GM18498 (cell line): ENCODE data around the gene ASB11.

Source experiments
- ATAC-seq: cut with Tn5 transposase; IDR thresholded peaks from one replicate; pipeline ENCODE4 v1.9.1; 2021; ENCODE audit warnings: mild to moderate bottlenecking, moderate library complexity; ENCODE audit not compliant: unreplicated experiment

ASB11 gene, protein sequence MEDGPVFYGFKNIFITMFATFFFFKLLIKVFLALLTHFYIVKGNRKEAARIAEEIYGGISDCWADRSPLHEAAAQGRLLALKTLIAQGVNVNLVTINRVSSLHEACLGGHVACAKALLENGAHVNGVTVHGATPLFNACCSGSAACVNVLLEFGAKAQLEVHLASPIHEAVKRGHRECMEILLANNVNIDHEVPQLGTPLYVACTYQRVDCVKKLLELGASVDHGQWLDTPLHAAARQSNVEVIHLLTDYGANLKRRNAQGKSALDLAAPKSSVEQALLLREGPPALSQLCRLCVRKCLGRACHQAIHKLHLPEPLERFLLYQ

DNA sequence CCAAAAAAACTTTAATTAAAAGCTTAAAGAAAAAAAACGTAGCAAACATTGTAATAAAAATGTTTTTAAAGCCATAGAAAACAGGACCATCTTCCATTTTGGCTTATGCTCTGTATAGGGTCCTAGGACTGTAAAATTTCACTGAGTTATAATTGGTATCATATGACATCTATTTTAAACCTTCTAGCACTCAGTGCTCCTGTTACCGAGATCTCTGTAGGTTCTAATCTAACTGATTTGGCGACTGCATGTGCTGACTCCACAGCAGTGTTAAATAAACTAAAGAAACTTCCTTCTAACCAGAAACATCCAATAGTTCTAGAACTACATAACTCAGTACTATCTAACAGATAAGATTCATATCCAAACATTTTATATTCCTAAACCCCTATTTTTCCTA, at the start of gene ASB11:
Gene ASB11 (minus strand): TSS at position 132 of the 400 bp plus-strand sequence. CDS start 35 bp downstream, at position 97.
- no peak for ATAC-seq

DNA sequence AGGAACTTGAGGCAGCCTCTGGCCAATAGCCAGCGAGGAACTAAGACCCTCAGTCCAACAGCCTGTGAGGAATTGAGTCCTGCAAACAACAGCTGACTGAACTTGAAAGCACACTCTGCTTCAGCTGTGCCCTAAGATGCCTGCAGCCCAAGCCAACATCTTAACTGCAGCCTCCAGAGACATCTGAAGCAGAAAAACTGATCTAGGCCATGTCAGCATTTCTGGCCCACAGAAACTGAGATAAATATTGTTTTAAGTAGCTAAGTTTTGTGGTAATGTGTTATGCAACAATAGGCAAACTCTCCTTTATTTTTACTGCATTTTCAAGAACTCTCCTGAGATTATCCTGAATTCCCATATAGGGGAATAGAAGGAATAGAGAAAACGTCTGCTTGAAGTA, 44.3 kb upstream of the ASB11 start:
- no peak for ATAC-seq

DNA sequence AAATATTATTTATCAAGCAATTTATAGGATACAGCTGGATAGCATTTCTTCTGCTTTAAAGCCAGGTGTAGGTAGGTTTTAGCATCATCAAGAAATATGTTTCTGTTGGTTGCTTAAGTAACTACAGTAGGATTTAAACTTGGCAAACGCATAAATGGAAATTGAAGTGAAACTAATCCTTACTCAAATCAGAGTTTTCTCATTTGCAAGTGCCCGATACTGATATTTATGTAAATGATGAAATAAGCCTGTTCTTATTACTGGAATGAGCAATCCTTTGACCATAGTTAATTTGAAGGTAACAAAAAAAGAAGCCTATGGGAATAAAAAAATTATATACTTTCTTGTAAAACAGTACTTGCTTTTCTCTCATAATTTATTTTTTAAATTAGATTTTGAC, 43.1 kb upstream of the ASB11 start:
- no peak for ATAC-seq

DNA sequence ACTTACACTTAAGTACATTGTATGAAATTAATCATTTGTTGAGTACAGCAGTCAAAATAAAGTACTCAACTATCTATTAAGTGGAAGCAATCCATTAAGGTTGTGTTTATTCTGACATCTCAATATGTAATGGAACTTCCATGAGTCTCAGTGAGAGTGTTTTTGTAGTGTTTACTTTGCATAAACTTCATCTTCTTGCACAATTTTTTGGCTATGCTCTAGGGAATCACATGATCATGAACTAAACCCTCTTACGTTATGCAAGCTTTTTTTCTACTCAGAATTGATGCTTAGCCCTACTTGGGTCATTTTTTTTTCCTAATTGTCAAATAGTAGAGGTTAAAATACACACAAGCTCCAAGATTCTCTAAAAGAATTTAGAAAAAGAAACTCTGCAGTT, 41.0 kb upstream of the ASB11 start:
- ATAC-seq, result no peak

DNA sequence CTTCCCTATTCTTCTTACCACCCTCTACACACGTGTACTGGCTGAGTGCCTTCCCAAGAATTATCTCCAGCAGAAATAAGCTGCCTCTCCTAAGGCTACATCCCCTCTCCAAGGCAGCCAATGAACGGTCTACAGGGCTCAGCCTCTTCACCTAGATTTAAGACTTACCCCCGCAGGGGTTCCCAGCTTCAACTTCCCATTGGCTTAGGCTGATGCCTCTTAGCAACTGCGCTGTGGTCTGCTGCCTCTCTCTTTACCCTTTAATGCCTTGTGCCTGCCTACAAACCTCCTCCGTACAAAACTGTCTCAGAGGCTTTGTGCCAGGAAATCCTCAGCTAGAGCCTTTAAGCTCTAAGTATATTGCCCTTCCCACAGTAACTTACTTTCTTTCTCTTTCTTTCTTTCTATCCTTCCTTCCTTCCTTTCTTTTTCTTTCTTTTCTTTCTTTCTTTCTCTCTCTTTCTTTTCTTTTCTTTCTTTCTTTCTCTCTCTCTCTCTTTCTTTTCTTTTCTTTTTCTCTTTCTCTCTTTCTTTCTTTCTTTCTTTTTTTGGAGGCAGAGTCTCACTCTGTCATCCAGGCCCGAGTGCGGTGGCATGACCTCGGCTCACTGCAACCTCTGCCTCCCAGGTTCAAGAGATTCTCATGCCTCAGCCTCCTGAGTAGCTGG, 35.0 kb upstream of the ASB11 start:
- ATAC-seq, result no peak

DNA sequence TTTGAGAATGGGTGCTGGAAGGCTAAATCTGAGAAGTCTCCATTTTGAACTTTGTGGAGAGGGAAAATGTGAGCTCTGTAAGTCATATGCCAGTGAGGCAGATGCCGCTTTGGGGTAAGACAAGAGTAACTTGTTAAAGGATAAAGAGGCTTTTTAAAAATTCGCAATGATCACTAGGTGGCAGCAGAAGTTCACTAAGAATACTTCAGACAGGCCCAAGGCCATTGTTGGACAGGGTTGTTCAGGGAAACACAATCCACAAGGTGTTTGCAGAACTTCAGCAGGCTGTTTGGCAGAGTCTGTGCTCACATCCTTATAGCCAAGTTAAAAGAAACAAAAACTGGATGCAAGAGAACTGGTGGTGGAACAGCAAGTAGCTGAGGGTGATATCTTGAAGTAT, 33.6 kb upstream of the ASB11 start:
- ATAC-seq, result no peak

DNA sequence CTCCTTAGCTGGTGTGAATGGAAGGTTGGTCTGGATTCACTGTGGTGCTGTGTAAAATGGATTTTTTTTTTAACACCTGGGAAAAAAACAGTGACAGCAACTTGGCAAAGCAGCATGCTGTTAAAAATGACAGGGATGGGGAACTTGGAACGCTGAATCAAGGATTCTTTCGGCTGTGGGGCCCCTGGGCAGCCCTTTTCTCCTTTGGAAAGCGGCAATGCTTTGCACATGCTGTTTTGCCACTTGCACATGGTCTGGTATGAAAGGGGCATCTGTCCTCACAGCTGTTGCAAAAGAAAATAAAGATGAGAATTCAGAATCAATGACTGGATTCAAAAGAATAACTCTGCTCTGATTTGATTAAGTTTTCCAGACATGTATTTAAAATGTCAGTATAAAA, 30.5 kb upstream of the ASB11 start:
- no peak for ATAC-seq

DNA sequence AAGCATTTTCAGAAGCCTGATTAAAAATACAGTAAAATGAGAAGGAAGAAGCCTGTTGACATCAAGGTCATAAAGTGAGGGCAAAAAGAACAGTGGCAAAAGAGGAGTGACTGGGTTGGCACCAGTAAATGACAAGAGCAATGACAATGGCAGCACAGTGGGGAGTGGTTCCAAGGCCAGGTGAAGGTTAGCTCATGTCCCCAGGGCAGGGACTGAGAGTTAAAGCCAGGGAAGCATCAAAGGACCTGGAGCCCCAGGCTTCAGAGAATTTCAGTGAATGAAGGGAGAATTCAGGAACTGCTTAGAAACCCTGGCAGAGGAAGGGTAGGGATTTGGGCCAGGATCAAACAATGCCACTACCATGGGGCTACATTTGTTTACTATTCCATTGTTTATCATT, 28.7 kb upstream of the ASB11 start:
- no peak for ATAC-seq

DNA sequence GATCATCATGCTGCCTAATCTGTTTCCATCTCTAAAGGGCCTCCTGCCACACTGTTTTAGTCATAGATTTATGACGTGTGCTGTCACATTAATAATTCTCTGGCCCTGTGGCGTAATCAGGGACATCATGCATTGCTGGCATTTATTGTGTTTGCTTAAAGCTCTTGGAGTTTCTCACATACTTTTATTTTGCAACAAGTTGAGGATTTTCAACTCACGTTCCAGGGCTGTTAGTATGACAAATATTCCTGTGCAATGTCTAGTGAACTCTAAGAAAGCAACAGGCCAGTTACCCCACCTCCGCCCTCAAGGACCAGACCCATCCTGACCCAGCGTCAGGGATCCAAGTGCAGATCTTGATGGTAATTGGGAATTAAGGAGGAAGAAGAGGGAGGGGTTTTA, 27.6 kb upstream of the ASB11 start:
- no peak for ATAC-seq

DNA sequence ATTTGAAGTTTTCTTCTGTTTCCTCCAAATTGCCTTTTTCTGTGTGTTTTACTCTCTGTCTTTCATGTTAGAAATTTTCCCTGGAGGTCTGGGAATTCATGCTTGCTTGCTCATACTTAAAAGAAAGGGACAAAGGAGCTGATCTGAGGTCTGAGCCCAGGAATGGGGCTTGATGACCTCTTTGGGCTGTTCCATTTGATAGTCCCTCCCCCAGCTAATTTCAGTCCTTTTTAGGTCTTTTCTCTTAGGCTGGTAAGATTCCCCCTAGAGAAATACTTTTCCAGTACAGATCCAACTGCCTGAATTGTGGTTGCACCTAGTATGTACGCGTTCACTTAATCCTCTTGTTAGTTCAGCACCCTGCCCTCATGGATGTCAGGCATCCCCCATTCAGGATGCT, 25.4 kb upstream of the ASB11 start:
- ATAC-seq, result no peak

DNA sequence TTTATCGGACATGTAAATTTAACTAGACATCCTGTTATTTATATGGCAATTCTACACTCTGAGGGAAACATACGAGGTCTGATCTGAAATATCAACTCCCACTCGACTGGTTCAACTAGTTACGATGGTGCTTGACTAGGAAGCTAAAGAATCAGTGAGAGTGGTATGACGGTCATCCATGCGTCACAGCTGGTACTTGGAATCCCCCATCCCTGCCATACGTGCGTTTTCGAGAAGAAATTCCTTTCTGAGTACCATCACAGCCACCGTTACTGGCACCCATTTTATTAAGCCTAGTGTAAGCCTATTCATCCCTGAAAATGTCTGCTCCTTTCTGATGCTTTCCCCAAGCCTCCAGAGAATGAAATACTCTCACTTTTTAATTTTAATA, 20.6 kb upstream of the ASB11 start:
- ATAC-seq, result no peak

DNA sequence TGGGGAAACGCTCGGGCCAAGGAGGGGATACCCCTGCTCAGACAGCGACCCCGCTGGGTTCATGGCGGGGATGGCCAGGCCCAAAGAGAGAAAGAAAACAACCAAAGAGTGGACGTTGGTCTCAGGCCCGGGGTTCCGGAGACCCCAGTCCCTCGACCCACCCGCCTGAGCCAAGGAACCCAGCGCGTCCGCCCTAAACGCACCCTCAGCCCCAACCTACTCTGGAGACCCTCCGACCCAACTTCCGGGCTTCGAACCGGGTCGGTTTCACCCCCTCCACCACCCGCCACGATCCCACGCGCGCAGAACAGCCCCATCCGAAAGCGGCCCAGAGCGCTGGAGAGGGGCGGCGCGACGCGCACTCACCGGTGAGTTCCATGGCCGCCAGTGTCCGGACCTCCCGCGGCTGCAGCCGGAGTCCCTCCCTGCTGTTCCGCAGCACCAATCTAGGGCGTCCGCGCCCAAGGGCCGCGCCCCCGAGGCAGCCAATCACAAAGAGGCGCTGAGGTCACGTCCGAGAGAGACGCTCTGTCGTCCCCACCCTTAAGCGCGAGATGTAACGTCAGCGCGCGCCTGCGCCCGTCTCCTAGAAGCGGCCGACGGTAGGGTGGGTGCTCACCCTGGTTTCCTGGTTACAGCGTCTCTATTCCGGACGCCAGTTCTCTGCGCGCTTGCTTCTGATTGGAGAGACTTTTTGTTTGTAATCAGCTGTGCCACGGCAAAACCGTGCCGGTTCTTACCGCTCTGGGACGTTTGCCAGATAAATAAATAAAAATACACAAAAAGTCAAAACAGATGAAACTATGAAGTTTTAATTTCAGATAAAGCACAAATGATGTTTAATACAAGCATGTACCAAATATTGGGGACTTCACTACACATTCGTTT, 19.9 kb upstream of the ASB11 start, which contains the start of gene PIGA:
Gene PIGA (minus strand): TSS at position 389 of the 888 bp plus-strand sequence. CDS start 3,593 bp downstream, outside the sequence.
- peak; percentile 99 for ATAC-seq

DNA sequence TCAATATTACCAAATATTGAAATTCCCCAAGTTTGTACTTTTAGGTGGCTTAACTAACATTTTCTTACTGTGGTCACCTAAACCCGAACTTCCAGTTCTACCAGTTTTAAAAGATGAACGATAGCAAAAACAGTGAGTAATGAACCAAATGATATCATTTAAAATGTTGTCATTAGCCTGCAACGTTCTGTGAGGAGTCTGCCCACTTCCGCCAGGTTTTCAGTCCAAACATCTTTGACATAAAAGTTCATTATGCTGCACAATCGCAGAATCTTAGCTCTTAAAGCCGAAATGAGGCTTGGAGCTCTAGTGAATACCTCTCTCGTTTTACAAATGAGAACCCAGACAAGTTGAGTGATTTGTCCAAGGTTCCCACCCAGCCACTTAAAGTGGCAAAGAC, 19.1 kb upstream of the ASB11 start:
- no peak for ATAC-seq

DNA sequence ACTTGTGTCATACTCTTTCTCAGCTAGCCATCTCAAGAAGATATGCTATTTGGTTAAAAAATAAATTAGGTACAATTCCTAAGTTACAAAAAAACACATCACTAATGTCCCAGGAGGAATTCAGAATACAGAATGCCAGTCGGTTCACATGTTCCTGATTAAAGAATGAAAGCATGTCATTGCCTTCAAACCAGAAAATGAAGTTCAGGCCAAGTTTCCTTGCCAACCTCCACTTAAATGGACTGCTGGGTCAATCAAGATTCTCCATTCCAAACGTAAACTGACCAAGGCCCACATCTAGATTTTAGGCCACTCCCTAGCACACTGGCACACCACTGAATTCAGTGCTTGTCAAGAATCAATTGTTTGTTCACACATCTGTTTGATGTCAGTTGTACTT, 13.4 kb upstream of the ASB11 start:
- ATAC-seq, result no peak

DNA sequence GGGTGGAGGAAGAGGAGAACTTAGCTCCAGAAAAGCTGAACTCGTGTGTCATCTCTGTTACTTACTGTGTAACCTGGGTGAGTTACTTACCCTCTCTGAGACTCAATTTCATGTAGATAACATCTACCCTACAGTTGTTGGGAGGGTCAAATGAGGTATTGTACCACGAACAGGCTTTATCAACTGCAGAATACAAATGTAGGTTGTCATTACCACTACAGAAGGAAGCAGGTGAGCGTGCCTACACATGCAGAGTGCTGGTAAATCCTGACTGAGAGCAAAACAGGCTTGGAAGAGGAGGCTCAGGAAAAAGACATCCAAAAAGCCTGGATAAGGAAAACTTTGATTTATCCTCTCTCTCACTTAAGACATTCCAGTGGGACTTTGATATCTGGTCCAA, 12.7 kb upstream of the ASB11 start:
- ATAC-seq, result no peak

DNA sequence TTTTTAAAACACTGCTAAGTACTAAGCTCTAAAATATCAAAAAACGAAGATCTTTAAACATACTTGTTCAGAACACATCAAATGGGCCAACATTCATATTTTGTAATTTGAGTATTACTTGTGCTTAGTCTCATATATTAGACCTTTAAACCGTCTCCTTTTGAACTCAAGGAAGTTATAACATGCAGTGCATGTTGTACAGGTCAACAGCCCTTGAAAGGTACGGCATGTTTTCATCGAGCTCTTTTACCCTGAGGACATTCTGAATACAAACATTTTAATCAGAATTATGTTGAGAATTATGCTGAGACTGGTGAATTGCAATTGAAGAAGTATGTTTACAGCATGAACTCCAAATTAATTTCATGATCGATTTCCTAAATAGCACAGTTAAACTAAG, 7.0 kb upstream of the ASB11 start:
- no peak for ATAC-seq

DNA sequence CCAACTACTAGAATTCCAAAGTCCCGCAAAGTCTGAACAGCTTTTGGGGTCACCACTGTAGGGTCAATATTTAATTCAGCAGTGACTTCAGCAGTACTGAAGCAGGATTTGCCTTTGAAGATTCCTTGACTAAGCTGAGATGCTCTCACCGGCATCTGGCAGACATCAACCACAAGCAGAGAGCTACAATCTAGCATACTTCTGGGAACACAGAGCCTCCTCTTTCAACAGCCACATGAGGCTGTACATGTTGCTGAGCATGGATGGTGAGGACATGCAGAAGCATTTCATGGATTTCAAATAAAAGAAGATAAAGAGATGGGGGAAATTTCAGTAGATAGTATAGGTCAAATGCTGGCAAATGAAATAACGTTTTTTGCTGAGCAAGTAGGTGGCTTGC, 6.6 kb upstream of the ASB11 start:
- ATAC-seq, result no peak

DNA sequence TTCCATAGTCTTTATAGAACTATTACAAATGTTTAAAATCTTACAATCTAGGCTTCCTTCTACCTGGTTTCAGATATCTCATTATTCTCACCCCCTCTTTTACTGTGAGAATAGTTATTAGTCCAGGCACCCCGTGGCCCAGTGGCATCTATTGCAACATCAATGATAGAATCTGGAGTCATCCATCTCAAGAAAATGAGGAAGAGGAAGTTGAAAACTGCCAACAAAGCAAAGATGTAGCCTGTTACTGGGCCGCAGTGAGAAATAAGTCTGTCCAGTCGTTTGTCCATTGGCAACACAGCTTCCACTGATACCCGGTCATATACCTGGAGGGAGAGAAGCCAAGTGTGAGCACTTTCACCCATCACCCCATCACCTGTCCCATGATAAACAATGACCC, 6.0 kb upstream of the ASB11 start:
- no peak for ATAC-seq

DNA sequence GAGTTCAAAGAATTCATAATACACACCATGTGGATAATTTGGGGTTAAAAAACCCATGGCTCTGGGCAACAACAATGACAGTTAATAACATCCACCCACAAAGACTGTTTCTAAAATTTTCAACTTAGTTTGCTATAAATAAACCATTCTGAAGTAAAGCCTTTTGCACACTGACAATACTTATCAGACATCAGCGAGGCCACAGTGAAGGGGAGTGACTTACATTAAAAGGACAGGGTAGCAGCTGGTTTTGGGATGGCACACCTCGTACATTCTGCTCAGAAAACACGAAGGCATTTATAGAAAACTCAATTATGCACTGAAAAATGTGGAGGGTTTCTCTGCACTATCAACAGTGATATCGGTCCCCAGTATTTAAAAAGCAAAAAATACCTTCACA, 4.9 kb upstream of the ASB11 start:
- ATAC-seq, result no peak

DNA sequence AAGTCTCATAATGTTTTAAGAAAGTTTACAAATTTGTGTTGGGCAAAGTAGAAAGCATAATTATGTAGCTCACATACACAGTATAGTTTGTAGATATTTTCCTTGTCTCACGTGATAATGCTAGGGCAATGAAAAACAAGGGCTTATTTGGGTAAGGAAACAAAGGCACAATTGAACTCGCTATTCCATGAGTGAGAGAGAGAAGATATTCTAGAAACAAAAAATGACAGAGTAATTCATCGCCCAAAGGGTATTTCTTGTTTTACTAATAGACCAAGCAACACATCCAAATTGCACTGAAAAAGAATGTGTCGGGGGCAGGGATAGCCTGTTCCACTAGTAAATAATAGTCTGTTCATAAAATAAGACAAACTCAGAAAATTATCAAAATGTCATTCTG, 3.6 kb upstream of the ASB11 start:
- no peak for ATAC-seq

DNA sequence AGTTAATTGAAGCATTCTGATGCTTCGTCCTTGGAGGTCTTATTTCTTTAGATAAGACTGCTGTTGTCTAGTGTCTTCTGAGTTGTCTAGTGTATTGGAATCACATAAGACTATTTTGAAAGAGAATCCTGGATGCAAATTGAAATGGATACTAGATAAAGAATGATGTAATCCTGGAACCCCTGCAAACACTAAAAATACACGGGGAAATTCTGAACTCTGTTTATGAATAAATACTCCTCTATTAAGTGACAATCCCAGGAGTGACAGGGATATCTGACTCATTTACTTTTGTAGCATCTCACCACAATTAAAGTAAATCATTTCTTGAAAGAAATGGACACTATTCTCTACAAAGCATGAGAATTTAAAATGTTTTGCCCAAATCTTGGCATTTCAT, 968 bp downstream of the ASB11 start:
- no peak for ATAC-seq

DNA sequence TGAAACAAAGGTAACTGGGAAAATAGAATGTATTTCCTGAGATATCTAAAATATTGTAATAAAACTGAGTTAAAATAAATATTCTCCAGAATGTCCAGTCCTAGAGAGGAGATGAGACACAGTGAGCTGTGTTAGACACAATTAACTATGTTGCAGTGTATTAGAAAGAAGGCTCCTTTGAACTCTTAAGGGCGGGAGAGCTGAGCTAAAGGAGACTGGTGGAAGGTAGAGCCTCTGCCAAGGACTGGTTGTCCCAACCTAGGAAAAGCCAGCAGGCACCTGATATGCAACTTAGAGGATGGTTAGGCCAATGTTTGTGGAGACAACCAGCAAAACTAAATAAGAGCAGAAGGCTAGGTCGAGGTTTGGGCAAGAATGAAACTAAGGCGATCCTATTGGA, 4.3 kb downstream of the ASB11 start:
- no peak for ATAC-seq
